ENCODE data around the gene FLRT3.
A peak's percentile ranks its signal among the peaks of the same experiment; 100 is the strongest.

FLRT3 gene

DNA sequence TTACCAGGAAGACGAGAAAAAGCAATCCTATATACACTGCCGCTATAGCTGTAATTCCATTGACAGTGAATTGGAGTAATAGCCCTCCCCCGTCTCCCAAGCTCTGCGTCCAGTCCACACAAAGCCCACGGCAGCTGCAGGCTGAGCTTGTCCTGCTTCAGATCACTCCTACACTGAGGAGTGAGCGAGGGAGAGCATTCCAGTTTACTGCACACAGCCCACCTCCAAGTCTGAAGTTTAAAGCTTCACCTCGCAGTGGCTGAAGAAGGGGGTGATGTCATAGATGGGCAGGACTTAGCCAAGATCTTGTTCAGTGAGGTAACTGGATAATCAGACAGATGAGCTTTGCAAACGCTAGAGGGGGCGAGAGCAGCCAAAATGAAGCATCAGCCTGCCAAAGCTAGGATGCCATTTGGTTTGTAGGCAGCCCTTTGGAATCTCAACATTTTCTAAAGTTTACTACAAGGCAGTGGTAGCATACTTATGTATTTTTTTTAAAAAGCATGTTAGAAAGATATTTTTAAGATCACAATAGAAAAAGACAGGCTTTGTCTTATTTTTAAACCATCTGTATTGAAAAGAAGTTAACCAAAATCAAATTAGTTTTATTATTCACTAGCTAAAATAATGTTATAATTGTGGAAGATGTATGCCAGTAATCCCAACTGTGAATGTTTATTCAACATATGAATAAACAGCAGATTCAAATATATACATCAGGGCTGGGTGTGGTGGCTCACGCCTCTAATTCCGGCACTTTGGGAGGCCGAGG is at the start of gene FLRT3:
Gene FLRT3, minus strand, starts transcription at position 213 of the 772 bp plus-strand sequence. CDS start 10,106 bp downstream, outside the sequence.
- DNase-seq: peak; percentile 18

DNA sequence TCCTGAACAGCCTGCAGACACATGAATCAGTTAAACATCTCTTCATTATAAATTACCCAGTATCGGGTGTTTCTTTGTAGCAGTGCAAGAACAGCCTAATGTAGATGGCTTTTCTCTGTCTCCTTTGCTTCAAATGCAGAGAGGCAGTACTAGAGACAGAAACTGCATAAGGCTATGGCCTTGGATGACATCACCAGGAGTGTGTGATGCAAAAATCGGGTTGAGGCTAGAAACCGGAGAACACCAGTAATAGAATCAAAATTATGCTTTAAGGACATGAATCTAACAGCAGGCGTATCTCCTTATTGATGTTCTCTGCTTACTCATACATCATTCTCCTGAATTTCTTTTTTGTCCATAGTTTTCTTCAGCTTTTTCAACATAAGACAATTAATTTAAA is 49.3 kb upstream of the FLRT3 start:
- DNase-seq: no peak

DNA sequence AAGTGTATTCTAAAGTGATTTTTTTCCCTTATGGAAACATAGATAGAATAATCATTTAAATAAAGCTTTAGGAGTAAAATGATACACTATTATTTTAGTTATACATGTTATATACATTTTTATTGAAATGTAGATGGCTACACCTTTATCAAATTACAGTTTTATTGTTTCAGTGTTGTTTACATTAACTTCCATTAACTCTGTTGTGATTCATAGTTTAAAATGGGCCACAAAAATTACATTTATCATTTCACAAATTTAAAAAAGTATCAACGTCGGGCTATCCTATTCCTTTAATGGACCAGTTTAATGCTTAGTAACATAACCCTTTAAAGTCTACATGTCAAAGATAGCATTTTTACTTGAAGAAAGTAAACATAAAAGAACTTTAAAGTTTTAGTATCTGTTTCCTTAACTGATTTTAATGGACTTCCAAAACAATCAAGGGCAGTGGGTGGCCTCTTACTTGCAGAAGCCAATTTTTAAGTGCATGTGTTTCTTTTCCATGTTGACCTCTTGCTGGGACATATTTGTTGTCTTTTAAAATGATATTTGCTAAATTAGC is 47.8 kb upstream of the FLRT3 start:
- DNase-seq: no peak

DNA sequence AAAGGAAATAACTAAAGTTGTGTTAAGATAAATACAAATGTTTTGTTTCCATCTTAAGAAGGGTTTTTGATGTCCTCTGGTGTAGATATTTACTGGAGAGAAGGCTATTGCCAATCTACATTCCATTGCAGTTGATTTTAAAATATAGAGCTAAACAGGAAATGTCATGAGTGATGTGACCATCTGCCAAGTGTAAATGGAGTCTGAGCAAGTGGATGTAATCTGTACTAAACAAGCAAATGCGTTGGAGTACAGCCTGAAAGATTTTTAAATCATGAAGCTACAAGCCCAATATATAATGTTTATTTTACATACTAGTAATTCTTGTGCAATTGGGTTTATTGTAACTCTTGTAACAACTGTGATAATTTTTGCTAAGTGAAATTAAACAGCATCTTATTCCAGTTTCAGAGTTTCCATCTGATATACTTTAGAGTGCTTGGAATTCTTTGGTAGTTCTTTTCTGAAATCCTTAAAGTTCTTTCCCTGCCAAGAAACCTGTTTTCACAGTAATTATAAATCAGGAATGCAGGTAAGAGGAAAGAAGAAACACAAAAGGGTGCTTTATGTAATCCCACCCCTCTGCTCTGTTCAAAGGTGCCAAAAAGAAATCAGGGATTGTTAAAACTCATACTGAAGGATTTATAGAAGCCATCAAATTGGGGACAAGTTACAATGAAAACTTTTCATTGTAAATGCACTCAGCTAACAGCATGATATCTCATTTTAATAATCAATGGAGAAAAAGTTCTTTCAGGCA is 47.2 kb upstream of the FLRT3 start:
- no peak for DNase-seq

DNA sequence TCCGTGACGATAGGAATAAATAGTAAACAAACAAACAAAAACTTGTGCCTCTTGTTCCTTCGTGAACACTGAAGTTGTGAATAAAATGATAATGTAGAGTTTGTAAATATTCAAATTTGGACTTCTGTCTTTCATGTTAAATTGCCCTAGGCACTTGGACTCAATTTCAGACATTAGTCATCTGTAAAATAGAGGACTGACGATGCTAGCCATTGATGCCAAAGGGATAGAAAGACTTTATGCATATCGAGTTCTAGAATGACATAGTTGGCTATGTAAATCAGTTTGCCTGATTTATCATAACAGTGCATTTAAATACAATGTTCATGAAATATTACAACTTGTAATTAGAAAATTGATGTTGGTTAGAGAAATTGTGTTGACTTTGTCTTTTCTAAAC is 45.9 kb upstream of the FLRT3 start:
- DNase-seq: no peak

DNA sequence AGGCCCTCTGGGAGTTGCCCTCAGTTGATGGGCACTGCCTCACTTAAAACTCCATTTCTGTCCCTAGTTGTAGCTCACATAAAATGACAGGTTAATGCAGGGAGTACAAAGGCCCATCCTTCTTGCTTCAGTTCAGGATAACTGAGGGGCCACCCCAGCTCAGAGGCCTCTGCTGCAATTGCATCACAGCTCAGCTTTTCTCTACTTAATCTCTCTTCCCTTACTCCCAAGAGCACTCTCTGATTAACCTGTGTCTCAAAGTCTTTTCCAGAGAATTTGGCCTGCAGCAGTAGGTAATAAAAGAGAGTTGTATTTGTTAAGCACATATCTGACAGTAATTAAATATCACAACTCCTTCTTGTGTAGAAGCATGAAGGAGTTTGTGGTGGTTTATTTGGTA is 40.9 kb upstream of the FLRT3 start:
- no peak for DNase-seq

DNA sequence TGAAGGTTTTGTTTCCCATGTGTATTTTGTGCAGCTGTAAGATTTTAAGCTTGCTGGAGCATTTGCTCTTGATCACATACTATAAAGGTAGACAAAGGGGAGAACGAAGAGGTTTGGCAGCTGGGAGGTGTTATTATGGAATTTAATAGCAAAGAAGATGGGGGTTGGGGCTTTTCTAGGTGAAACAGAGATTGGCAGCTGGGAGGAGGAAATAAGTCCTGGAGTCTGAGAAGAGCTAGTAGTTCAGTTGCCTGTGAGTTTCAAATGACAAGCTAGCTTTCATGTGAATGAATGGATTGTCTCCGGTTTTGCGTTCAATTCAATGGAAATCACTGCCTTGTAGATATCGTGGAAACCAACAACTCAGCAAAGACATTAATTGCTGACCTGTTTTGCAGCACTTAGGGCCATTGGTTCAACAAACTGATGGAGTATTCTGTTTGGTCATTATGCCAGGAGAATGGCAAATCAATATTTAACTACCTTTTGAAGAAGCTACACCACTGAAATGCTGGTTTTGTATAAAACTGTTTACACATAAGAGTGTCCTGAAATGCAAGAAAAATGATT is 38.1 kb upstream of the FLRT3 start:
- DNase-seq: no peak

DNA sequence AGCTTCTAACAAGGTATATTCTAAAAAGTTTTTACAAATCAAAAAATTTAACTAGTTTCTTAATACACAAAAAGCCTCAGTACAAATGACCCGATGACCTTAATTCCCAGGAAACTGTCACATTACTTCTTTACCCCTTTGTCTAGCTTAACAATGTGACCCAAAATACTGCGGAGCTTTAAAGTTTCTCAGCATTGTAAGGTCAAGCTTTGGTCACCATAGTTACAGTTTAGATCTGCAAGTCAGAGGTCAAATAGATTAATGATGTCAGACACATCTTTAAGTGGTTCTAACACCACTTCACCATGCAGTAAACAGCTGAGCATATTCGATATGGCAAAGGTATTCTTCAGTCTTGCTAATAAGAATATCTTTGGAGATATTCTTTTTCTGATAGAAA is 36.8 kb upstream of the FLRT3 start:
- no peak for DNase-seq

DNA sequence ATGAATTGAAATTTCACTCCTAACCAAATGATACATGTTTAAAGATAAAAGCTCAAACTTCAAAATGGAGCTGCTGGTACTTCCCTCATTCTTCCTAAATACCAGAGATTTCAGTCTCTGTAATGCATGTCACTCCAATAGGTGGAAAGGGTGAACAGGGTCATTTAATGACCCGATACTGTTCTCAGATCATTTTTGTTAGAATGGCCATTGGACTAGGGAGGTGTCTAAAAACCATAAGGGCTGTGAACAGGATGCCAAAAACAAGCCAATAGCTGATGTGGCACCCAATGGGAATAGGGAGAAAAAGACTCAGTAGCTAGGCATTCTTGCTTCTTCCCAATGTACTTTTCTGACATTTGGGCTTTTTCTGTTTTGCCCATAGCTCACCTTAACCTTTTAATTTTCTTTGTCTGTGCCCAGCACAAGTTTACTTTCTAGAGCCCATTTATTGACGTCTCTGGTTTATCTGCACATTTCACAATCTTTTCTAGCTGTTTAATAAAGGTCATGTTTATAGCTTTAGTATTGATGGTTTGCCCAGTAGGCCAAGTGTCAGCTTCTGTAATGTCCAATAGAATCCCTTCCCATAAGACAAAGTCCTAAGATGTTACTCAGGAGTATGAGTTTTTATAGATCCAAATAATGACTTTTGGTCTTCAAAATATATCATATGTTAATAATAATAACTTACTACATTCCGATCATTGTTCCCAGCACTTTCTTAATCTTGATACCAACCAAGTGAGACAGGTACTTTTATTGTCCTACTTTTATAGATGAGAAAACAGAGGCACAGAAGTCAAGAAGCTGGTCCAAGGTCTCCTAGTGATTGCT is 24.3 kb upstream of the FLRT3 start:
- DNase-seq: no peak

DNA sequence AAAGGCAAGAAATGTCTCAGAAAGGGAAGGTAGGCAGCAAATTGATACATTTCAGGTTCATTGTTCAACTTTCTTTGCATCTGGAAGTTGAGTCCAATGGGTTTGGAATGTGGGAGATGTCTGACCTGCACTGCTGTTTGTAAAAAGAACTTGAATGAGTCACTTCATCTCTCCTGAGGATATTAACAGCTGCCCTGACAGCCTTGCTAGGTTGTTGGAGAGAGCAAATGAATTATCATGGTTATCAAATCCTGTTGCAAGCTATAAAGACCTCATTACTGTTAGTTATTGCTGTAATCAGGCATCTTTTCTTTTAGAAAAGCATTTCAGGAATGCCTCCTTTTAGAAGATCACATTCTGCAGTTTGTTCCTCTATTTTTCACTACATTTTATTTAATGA is 23.0 kb upstream of the FLRT3 start:
- DNase-seq: no peak

DNA sequence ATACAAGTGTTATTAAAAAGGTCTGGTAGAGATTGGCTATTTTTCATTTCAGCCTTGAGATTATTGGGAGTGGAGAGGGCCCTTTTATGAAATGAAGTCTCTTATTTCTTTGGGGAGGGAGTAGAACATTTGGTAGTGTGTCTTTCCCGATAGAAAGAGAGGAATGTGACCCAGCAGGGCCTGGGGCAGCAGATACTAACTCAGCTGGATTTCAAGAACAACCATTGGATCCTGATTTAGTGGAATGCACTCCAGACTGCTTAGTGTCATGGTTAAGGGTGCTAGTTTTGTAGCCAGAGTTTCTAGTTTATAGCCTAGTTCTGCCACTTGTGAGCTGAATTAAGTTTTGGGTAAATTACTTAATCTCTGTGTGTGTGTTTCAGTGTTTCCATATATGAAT is 18.4 kb upstream of the FLRT3 start:
- no peak for DNase-seq

DNA sequence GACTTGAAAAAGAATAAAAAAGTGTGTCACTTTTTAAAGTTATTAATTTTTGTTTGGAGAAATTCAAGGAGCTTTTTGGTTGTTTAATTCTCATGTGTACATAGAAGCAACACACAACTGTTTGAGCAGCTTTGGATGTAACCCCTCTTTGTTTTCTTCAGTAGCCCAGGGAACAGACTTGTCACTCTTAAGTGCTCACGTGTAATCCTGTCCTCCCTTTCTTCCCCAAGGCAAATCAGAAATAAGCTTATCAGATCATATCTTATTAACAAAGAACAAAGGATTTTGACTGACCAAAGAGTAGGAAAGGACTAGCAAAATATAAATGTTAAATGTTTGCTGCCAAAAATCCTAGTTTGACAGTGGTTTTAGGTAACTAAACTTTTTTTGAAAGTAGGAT is 7.3 kb upstream of the FLRT3 start:
- no peak for DNase-seq

DNA sequence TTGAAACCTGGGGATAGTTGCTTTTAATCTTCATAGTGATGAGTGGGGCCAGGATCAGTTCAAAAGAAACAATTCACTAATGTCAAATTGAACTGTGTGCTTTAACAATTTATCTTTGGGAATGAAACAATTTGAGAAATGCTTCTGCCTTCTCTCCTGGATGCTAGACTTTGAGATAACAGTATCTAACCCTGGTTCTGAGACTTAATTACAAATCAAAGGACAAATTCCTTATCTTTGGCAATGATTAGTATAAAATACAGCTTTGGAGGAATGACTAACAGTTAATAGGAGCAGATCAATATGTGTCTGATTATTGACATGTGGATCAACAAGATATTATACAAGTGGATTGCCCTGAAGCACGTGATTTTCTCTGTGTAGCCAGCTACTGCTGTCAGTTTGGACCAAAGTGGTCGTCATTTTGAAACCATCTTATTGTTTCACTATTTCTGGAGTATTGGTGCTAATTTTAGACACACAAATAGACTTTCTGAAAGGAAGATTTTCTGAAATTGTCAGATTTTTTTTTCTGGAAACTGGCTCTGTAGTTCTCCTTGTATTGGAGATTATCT is 6.2 kb upstream of the FLRT3 start:
- no peak for DNase-seq

DNA sequence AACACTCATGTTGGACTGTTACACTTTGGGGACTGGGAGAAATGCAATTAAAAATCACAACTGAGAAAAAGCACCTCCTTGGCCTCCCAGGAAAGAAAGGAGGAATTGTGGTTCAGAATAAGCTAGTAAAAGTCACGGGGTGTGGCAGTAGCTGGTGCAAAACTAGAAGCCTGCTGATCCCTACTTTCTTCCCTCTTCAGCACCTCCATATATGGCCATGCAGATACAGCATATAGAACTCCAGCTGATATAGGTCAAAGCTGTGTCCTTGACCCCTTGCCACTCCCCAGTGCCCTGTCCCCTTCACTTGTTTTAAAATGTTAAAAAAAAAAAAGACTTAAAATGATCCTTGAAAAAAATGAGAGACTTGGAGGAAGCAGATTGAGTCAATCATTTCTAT is 5.5 kb upstream of the FLRT3 start:
- no peak for DNase-seq

DNA sequence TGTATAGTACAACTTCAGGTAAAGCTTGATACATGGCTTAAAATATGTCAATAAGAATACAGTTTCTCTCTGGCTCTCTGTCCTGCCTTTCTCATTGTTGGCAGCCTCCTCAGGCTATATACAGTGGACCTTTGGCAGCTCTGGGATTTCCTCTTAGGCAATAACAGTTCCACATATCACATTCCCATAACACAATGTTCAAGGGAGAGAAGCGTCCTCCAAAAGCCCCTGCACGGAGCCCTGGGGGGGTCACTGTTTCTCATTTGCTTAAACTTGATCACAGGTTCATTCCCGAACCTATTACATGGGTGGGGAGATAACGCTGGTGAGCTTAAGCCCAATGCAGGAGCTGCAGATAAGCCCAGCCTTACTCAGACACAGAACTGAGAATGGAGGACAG is 4.4 kb upstream of the FLRT3 start:
- no peak for DNase-seq

DNA sequence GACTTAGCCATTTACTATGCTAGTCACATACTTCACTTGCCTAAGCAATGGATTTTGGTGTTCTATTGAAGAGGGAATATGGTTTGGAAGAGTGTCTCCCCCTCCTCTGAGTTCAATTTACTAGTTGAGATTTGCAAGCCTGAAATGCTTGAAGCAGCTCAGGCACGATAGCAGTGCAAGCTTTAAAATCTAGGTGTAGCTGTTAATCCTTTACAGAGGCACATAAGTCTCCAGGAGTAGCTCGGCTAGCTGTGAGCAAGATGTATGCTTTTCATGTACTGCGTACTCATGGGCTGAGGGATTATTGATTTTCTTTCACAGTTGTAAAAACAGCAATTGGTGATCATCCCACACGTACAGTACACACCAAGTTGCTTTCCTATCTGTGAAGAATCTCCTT is 726 bp downstream of the FLRT3 start:
- no peak for DNase-seq

DNA sequence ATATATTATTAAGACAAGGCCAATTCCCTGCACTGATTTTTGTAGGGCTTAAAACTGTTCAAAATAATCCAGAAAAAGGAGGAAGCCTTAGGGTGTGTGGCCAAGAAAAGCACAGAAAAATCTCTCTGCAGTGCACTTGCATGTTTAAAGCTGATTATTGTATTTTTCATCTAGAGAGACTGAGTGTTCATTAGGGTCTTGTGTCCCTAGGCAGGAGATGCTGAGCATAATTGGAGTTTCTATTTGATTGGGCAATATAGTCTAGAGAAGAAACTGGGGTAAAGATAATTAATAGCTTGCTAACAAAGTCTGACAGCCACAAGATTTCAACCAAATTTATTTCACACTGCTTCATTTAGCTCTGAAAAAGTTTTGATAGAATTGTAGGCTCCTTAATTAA is 2.4 kb downstream of the FLRT3 start:
- no peak for DNase-seq

DNA sequence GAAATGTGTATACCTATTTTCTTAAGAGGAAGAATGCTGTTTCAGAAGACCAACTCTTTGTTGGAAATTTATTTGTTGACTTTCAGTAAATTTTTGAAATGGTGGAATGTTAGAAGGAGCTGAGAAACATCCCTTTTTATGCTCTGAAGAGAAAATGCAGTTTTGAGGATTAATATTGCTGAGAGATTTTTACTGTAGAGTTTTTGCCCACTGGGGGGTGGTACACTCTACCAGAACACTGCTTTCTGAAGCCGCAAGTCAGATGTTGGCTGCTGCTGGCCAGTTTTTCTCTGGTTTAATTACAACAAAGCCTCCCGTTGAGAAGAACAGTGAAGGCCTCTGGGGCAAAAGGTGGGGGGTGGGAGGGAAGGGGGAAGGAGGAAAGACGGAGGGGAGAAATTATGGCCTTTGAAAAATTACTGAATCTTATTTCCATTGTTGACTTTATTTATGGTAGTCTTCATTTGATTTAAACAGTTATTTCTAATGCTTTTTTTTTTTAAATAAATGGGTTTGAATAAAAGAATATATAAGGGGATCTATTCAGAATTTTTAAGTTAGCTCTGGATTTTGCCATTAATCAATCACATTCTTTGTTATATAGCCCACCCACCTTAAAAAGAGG is 3.0 kb downstream of the FLRT3 start:
- DNase-seq: no peak

DNA sequence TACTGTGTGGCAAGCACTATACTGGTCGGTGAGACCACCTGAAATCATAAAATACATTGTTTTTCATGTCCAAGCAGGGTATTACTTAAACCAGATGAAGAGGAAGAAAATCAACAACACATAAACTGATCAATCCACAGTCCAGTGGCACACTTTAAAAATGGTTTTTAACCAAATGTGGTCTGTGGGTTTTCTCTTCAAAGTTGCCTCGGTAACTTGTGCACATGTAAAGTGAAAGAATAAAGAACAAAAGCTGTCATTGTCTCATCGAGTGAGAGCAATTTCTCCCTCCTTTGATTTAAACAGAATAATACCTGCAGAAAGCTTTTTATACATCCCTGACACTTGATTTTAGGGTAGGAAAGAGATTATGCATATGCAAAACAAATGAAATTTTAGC is 3.7 kb downstream of the FLRT3 start:
- DNase-seq: no peak

DNA sequence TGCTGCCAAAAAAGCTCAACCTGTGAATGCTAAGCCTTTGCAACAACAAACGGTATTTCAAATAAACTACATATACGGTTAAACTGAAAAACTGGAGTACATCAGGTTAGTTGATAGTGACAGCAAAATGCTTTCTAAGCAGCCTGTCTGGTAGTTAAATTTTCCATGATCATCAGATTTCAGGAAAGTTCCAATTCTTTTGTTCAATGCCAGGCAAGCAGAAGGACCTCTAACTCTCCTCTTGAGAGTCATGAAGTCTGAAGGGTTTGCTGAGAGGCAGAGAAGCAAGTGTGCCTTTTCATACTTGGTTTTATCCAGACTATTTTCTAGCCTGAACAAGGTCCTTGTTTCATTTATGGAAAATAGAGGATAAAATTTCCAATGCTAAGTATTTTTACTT is 4.5 kb downstream of the FLRT3 start:
- DNase-seq: no peak

DNA sequence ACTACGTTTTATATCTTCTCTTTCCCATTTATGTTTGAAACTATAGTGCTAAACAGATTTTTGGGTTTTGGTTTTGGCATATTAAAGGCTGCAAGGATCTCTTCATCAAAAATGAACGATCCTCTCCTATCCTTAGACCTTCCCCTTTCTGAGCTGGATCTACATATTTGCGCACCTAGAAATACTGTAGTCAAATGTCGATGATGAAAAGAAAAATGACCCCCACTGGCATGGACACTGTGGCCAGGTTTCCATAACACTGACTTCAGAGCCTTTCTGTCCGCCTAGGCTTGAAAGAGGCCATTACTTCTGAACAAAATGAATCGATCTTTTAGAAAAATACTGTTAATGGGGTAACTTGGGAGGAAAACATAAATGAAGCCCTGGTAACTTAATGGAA is 5.8 kb downstream of the FLRT3 start:
- no peak for DNase-seq

DNA sequence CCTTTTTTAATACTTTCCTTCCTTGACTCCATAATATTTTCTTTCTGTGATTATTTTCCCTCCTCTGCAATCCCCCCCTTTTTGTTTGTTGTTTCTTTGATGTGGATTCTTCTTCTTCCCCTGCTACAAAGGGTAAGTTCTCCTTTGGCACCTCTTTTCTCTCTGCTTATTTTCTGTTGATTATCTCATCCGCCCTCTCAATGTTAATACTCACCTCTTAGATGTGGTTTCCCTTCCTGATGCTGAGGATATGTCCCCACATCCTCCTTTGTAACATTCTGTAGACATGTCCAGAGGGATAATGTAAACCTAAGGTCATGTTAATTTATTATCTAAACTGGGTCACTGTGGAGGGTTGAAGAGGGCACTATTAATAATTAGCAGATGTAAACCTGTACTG is 17.7 kb downstream of the FLRT3 start:
- DNase-seq: no peak
